Measurements from ENCODE around the gene PTPRN.
"Not testable (repeated sequence)": the region's sequence is repeated elsewhere in the genome, so short reads cannot be mapped to it uniquely, and the experiment has no call there.

The PTPRN gene

DNA sequence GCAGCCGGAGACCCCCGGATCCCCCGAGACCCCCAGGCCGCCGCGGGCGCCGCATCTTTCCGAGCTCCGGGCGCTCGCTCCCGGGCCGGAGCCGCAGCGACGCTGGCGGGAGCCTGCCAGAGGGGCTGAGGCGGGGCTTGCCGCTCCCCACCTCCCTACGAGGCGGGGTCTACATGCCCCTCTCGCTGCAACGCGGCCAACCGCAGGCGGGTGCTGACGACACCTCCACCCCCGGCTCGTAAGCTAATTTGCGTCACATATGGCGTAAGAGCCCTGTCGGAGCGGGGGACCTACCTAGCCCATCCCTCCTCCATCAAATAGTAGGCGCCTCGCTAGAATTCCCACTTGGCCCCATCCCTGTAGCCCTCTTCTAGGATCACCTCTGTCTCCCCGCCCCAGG, at the start of gene PTPRN:
TSS of gene PTPRN (minus strand) at position 124 of the 400 bp plus-strand sequence. CDS start at position 55, 69 bp downstream.
- DNase-seq (ENCODE audit: low spot score) = no peak

DNA sequence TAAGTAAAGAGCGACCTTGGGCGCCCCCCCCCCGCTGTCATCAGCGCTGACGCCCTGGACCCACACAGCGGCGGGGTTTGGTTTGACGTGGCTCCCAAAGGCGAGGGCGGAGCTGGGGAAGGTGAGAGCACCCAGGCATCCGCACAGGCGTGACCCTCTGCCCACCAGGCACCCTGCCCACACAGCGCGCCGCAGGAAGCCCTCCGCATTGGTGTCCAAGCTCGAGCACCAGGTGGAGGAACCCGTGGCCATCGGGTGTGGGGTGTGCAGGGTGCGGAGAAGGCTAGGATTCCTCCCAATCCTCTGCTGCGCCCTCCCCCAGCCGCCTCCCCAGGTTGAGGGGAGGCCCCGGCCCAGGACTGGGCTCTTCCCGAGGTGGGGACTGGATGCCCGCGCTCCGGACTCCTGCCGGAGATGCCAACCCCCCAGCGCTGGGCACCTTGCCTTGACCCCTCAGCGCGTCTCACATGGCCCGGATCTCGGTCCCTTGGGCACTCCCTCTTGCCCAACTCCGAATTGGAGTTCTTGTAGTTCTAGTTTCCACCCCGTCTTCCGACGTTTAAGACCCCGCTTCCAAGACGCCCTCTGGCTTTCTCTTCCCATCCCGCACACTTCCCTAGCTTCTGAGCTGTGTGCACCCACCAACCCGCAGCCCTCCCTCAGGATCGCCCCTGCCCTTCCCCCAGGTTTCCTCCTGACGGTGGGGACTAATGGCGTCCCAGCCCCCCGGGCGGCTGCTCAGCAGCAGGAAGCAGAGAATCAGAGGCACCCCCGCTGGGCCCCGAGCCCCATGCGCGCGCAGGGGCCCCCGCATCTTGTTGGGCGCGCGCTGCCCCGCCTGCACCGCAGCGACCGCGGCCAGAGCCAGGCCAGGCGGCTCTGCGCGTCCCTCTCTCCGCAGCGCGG, 49.2 kb upstream of the PTPRN start:
- DNase-seq (ENCODE audit: low spot score) = no peak

DNA sequence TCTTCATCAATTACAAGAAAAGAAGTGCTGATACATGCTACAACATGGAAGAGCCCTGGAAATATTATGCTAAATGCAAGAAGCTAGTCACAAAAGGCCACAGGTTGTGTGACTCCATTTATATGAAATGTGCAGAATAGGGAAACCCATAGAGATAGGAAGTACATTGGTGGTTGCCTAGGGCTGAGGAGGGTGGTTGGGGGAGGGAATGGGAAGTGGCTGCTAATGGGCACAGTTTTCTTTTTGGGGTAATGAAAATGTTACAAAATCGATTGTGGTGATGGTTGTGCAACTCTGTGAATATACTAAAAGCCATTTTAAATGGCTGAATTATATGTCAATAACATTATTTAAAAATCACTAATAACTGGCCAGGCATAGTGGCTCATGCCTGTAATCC, 47.6 kb upstream of the PTPRN start:
- no peak for DNase-seq (ENCODE audit: low spot score)

DNA sequence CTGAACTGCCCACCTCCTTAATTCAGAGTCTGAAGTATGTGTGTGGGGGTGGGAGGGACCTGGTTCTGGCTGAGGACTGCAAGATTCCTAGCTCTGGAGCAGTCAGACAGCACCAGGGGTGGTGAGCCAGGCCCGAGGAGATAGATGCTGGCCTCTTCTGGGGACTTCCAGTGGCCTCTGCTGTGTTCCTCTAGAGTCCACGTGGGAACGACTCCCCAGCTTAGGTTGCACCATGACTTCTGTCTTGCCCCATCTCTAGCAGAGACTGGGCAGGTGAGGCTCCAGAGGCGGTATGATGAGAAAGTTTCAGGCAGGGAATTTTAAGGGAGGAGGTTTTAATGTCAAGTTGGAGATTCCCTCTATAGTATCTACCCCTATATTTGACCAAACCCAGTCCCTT, 45.4 kb upstream of the PTPRN start:
- DNase-seq (ENCODE audit: low spot score) = no peak

DNA sequence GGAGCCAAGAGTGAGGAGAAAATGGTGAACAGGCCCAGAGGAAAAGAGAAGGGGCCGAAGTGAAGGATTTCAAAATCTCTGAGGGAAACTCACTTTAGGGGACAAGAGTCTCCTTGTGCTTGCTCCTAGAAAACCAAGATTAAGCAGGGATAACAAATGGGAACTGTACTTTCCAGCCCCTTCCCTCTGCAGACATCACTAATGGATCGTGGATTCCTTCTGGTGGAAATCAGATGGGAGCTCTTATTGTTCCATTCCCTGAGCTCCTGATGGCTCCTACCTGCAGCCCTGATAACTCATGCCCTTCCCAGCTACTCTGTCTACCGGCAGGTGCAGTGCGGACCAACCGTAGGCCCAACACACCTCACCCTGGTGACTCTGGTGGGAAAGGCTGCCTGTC, 43.9 kb upstream of the PTPRN start:
- DNase-seq (ENCODE audit: low spot score) = no peak

DNA sequence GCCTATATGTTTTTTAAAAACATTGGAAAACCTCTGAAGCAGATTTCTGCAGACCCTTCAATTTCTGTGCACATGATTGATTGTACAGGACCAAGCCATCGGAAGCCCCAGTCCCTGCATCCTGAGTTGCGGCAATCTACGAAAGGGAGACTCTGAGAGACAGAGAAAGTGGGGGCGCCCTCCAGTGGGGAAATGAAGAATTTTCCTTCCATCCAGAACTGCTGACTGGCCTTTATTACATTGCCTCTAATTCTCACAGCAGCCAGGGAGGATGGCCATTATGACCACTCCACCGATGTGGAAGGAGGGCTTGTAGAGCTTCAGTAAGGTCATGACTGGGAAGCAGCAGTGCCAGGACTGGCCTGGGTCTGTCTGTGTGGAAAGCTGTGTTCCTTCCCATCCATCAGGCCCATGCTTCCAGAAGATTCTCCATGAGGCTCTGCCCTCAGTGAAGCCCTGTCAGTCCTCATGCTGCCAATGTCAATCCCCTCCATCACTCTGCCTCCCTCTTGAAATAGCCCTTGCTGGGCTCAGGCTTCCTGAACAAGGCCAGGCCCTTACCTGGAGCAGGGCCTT, 43.3 kb upstream of the PTPRN start:
- DNase-seq (ENCODE audit: low spot score) = peak; percentile 63

DNA sequence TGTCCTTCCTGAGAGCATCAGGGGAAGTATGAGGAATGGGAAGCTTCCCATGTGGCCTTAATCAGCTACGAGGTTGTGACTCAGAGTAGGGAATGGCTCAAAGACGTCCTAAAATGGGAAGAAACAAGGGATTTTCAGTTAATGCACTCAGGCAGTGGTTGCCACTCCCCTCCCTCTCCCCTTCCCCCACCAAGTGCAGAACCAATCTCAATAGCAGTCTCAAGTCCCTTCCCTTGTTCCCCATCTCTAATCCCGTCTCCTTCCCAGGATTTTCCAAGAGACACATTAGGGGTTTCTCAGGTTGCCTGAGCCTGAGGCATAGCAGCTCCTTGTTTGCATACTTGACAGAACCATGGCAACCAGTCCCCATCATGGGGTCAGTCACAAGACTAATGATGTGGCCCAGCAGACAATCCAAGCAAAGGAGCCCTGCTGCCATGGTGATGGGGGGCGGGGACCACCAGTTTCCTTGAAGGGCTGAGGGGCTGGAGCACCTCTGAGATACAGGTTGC, 41.6 kb upstream of the PTPRN start:
- DNase-seq (ENCODE audit: low spot score) = no peak

DNA sequence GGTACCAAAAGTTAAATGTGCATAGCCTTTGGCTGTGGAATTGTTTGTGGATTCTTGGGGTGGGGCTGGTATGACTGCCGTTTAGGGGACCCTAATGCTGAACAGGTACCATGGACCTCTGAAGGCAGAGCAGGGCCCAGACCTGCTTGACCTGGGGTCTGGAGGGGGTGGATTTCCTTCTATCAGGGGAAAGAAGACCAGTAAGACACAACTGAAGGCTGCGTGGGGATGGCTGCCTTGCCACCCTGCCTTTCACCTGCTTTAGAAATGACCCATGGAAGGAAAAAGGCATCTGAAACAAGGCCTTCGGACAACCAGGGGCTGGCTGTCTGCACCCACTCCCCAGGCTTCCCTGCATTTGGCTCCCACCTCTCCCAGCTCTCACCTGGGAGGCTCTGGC, 41.0 kb upstream of the PTPRN start:
- DNase-seq (ENCODE audit: low spot score) = no peak

DNA sequence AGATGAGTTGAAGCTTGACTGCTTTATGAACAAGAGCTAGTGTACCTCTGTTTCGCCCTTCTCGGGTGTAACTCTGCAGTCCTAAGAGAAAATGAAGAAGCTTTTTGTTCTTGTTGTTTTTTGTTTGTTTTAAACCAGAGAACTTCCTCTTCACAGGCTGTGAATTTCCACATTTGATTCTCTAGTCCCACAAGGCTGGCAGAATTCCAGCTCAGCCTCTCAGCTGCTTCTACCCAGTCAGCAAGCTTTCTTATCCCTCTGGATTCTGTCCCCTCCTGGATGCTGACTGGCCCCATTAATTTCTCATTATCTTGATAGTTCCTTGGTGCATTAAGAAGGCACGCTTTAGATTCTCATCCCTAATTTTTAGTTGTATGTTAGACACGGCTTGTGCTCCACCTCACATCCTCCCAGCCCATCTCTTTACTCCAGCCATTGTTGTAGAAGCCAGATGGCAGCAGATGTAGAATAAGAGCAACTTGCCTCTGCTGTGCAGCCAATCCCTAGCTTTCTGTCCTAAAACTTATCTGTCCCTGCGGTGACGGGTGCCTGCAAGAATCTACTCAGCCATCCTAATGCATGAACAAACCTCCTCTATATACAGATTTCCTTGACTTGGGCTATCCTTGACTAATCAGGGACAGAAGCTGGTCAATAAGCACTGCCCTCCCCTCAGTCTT, 35.7 kb upstream of the PTPRN start:
- DNase-seq (ENCODE audit: low spot score) = peak; percentile 88

DNA sequence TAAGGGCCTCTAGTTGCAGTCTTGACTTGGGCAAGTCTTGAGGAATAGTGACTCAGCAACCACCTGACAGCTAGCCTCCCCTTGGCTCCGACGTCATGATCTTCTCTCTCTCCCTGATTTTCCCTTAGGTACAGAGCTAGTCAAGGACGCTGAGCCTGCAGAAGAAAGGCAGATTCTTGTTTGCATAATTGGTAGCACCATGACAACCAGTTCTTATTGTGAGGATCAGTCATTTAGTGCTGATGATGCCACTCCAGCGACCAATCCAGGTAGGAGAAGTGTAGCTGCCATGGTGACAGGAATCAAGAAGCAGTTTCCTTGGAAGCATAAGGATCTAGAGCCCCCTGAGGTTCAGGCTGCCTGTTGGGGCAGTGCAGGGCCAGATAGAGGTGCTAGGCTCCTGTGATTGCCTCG, 26.2 kb upstream of the PTPRN start:
- DNase-seq (ENCODE audit: low spot score) = no peak

DNA sequence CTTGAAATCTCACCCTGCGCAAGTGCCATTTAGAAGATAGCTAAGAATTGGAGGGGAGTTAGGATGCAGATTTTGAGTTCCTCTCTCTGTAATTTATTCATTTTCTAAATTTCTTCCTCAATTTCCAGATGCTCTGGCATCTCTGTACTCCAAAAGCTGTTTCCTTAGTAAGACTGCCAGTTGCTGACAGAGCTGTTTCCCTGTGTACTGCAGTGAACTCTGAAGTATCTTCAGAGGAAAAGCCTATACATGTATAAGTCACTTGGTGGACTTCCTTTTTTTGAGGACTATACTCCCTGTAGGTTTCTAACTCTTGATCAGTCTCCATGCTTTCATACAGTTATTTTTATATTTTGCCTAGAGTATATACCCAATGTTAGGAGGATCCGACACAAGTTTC, 24.9 kb upstream of the PTPRN start:
- DNase-seq (ENCODE audit: low spot score) = no peak

DNA sequence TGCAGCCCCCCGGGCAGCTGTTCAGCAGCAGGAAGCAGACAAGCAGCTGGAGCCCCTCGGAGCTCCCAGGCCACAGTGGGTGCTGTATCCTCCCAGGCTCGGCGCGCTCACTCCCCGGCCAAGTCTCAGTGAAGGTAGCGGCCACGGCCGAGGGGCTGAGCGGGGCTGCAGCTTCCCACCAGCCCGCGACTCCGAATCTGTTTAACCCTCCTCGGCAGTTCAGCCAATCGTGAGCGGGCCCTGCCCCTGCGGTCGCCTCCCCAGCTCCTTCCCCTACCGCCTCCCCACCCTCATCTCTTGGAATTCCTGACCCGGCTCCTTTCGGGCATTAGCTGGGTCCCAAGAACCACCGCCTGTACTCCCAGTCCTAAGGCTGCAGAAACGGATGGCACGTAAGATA, 23.3 kb upstream of the PTPRN start, which contains the start of gene RESP18:
TSS of gene RESP18 (minus strand) at position 203 of the 400 bp plus-strand sequence.
- no peak for DNase-seq (ENCODE audit: low spot score)

DNA sequence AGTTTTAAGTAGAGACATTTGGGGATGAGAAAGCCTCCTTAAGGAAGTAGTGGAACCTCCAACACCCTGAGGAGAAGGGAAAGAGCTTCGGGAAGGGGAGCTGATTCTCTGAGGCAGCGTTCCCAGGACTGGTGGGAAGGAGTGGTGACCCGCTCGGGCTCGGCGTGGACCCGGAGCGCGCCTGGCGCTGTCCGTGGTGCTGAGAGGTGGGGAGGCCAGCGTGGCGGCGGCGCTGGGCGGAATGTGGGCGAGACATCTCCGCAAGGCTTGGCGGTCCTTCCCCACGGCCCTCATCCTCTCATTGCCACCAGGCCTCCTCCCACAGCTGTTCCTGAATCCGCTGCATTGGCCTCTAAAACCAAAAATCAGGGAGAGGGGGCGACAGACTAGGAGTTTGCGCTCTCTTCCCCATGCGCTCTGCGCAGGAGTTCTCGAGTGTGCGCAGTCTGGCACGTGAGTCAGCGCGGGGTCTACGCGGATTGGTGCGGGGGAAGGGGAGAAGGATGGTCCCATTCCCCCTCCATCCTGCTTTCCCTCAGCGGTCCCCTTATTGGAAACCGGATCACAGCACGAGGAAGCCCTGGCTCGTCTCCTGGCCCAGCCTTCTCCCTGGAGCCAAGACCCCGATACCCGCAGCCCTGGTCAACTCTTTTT, 22.5 kb upstream of the PTPRN start:
- DNase-seq (ENCODE audit: low spot score) = no peak

DNA sequence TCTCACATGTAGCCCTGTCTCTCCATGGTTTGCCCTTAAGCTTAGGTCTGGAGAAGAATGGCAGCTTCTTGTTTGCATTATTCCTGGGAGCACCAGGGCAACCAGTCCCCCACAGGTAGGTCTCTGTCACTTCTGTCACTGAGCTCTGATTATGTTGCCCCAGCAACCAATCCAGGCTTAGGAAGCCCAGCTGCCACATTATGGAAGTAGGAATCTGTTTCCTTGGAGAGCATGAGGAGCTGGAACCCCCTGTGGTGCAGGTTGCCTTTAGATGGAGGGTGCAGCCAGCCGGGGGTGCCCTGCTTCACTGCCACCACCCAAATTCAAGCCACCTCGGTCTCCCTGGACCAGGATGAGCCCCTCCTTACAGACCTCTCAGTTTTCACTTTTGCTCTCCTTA, 18.5 kb upstream of the PTPRN start:
- DNase-seq (ENCODE audit: low spot score) = no peak

DNA sequence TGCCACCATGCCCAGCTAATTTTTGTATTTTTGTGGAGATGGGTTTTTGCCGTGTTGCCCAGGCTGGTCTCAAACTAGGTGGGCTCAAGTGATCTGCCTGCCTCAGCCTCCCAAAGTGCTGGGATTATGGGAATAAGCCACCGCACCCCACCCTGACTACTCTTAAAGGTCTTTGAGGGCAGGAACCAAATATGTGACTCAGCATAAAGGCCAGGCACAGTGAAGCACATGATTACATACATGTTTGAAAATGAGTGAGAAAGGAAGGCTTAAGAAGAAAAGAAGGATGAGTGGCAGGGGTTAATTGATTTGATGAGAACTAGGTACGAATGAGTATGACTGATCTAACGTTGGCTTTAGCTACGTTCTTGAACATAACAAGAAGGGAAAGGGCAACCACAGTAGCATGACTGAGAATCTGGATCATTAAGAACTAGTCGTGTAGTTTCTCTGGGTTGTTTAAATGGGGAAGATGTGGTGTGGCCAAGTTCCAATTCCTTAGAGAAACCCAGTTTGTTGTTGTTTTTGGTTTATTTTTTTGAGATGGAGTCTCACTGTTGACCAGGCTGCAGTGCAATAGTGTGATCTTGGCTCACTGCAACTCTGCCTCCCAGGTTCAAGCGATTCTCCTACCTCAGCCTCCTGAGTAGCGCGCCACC, 16.6 kb upstream of the PTPRN start:
- no peak for DNase-seq (ENCODE audit: low spot score)

DNA sequence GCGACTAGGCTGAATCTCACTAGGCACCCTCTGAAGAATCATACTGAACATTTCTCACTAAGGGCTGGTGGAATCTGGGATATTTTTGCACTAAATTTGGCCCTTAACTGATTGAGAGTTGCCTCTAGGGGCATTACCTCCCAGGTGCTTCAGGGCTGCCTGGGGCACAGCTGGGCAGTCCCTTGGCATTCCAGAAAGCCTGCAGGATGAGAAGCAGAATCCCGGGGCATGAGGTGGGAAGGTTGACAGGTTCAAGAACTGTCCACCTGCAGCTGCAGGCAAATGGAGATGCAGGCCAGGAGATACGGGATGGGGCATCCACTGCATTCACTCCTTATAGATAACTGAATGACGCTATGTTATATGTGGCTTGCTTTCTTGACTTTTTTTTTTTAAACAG, 15.9 kb upstream of the PTPRN start:
- no peak for DNase-seq (ENCODE audit: low spot score)

DNA sequence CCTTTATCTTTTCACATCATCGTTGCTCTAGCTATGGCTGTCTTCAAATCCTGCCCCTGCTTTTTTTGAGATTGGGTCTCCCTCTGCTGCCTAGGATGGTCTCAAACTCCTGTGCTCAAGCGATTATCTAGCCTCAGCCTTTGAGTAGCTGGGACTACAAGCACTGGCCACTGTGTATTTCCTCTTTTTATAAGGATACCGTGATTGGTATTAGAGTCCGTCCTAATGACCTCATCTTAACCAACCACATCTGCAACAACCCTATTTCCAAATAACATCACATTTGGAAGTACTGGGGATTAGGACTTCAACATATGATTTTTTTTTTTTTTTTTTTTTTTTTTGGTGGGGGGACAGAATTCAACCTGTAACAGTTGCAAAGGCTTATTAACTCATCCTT, 14.2 kb upstream of the PTPRN start:
- no peak for DNase-seq (ENCODE audit: low spot score)

DNA sequence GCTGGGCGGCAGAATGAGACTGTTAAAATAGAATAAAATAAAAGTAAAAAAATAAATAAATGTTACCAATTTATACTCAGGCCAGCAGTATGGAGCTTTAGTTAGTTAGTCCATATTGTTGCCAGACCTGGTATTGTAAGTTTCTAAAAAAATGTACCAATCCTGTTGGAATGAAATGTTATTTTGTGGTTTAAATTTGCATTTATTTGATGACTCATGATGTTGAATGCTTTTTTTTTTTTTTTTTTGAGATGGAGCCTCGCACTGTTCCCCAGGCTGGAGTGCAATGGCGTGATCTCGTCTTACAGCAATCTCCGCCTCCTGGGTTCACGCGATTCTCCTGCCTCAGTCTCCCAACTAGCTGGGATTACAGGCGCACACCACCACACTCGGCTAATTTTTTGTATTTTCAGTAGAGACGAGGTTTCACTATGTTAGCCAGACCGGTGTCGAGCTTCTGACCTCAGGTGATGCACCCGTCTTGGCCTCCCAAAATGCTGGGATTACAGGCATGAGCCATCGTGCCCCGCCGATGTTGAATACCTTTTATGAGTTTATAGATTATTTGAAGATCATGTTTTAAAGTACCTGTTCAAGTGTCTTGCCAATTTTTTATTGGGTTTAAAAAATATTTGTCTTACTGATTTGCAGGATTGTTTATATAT, 5.7 kb upstream of the PTPRN start:
- DNase-seq (ENCODE audit: low spot score) = no peak

DNA sequence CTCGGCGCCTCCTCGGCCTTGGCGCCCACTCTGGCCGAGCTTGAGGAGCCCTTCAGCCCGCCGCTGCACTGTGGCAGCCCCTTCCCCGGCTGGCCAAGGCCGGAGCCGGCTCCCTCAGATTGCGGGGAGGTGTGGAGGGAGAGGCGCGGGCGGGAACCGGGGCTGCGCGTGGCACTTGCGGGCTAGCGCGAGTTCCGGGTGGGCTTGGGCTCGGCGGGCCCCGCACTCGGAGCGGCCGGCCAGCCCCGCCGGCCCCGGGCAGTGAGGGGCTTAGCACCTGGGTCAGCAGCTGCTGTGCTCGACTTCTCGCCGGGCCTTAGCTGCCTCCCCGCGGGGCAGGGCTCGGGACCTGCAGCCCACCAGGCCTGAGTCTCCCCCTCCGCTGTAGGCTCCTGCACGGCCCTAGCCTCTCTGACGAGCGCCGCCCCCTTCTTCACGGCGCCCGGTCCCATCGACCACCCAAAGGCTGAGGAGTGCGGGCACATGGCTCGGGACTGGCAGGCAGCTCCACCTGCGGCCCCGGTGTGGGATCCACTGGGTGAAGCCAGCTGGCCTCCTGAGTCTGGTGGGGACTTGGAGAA, 3.6 kb upstream of the PTPRN start:
- DNase-seq (ENCODE audit: low spot score) = not testable (repeated sequence)

Data from pons (tissue), 1 donor.